ENCODE measurements around the gene AARSD1.

DNA sequence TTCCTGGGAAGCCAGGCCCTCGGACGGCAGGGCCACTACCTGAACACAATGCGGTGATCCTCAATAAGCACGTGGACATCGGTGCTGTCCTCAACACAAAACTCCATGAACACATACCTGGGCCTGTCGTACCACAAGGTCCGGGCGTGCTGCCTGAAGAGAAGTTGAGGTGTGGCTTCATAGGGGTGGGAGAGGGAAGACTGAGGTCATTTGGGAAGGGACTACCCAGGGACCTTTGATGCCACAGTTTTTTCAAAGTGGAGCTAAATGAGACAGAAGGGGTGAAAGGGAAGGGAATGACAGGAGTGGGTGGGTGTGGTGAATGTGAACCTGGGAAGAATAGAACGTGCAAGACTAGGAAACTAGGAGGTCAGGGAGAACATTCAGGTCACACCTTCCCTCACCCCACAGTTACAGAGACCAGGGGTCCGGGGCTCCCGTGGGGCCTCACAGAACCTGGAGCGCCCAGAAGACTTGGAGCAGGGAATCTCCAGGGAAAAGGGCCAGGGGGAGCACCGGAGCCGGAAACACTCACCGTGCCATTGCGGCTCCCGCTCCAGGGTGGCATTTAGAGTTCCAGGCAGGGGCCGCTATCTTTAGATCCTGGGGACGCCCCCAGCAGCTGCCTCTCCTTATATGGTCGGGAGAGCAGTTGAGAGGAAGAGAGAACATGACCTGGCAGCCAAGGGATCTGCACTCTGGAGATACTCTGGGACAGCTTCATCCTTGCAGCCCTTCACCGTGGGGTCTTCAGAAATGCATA is 15.4 kb upstream of the AARSD1 start, which contains the start of gene PTGES3L:
- no peak for TF ChIP-seq POLR2A (IDR thresholded peaks at IDR 0.05)
- TF ChIP-seq, protein P1, sequence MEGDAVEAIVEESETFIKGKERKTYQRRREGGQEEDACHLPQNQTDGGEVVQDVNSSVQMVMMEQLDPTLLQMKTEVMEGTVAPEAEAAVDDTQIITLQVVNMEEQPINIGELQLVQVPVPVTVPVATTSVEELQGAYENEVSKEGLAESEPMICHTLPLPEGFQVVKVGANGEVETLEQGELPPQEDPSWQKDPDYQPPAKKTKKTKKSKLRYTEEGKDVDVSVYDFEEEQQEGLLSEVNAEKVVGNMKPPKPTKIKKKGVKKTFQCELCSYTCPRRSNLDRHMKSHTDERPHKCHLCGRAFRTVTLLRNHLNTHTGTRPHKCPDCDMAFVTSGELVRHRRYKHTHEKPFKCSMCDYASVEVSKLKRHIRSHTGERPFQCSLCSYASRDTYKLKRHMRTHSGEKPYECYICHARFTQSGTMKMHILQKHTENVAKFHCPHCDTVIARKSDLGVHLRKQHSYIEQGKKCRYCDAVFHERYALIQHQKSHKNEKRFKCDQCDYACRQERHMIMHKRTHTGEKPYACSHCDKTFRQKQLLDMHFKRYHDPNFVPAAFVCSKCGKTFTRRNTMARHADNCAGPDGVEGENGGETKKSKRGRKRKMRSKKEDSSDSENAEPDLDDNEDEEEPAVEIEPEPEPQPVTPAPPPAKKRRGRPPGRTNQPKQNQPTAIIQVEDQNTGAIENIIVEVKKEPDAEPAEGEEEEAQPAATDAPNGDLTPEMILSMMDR (IDR thresholded peaks at IDR 0.05): no peak
